D721Med (cell line): Measurements from ENCODE around the gene KLF11.

Experiments
- DNase-seq: peaks from one replicate; pipeline ENCODE4 v3.0.0; 2011; ENCODE audit warnings: low spot score; ENCODE audit not compliant: insufficient read length
- FAIRE-seq: peaks from 2 replicates; lab custom pipeline; 2011; peaks lifted over from hg19 to GRCh38; lab: Jason Lieb, UNC
- CTCF ChIP-seq: IDR thresholded peaks from 2 replicates; pipeline ENCODE4 v1.5.1; 2012; ENCODE audit warnings: mild to moderate bottlenecking, control low read depth; ENCODE audit not compliant: insufficient read depth; ENCODE audit errors: missing control alignments

KLF11 gene

DNA sequence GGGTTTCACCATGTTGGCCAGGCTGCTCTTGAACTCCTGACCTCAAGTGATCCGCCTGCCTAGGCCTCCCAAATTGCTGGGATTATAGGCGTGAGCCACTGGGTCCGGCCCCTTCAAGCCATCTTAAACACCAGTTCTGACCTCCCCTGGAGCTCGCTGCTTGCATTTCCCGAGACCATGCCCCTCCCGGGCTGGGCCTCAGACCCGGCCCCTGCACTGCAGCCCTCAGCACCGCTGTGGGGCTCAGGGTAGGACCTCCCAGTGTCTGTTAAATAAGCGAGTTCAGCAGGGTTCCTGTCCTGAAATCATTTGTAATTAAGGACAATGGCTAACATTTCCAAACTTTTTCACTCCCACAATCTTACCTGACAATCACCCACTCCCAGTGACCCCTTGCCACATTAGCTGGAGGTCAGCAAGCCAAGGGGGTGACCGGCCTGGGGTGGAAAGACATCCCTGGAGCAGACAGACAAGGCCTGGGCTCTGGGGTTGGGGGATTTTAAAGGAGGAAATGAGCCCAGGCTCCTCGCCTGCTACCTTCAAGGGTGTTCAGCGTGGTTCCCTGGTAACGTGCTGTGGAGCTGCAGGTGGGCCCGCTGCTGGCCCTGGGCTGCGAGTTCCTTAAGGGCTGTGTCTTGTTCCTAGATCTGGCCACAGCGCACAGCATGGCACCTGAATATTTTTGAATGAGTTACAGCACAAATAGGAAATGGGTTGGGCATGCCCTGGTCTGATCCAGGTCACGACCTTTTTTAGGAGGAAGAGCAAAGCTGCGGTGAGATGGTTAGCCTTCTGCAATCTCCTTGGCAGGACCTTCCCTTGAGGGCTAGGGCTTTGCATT lies 21.8 kb downstream of the KLF11 start:
- DNase-seq = no peak
- TF ChIP-seq CTCF = no peak
- FAIRE-seq = no peak

- TF ChIP-seq CTCF = no peak
- DNase-seq = no peak
- no peak for FAIRE-seq
Measured at GRCh38 chr2:10065773-10066055, 22.4 kb downstream of the KLF11 start.

DNA sequence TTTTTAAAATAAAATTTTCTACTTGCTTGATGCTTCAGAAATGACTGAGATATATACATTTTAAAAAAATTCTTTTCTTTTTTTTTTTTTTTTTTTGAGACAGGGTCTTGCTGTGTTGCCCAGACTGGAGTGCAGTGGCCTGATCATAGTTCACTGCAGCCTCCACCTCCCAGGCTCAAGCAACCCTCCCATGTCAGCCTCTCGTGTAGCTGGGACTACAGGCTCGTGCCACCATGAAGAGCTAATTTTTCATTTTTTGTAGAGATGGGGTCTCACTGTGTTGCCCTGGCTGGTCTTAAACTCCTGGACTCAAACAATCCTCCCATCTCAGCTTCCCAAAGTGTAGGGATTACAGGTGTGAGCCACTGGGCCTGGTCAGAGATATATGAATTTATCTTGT lies 24.0 kb downstream of the KLF11 start:
- FAIRE-seq = no peak
- DNase-seq = no peak
- TF ChIP-seq CTCF = no peak

- DNase-seq (no peak), FAIRE-seq (no peak)
- TF ChIP-seq CTCF = no peak
Measured at GRCh38 chr2:10067881-10068280, 24.5 kb downstream of the KLF11 start.

DNA sequence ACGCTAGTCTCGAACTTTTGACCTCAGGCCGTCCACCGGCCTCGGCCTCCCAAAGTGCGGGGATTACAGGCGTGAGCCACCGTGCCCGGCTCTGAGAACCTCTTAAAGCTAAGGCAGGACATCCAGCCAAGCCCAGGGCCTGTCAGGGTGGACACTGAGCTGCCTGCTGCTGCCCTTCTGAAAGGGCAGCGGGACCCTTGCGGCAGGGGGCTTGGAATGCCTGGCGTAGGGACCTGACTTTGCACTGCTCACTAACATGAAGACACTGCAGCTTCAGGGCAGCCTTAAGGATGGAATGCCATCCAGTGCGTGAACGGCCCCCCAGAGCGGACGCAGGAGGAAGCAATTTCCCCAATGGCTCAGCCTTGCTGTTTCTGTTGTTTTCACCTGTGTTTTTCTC lies 27.8 kb downstream of the KLF11 start:
- TF ChIP-seq CTCF = no peak
- no peak for FAIRE-seq
- DNase-seq = no peak

DNA sequence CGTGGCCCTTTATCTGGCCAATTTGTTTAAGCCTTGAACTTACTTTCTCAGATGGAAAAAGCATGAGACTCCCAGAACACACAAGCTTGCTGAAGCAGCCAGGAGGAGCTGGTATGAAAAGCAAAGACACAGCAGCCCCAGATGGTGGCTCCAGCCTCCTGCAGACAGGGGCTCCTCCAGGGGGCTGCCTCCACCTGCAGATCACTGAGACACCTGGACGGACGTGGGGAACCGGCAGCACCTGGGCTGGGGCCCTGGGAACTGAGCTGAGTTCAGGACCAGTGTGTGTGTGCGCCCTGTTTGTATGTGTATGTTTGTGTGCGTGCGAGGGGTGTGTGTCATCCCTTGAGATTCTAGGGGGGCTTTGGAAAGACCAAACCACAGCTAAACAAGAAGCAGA lies 28.2 kb downstream of the KLF11 start:
- no peak for DNase-seq
- TF ChIP-seq CTCF = no peak
- FAIRE-seq = no peak

- FAIRE-seq = peak; percentile 41
- peak; percentile 93 for TF ChIP-seq CTCF
- peak; percentile 93 for DNase-seq
Measured at GRCh38 chr2:10072656-10073480, 29.5 kb downstream of the KLF11 start.
